CD4-positive, alpha-beta T cell treated with Interleukin-15 for 4 hours (primary cell): Measurements from ENCODE around the gene POLR3H.

Source experiments
- DNase-seq: peaks from one replicate; pipeline ENCODE4 v3.0.0-alpha.2; 2020; ENCODE audit warnings: low spot score

The POLR3H gene

DNA sequence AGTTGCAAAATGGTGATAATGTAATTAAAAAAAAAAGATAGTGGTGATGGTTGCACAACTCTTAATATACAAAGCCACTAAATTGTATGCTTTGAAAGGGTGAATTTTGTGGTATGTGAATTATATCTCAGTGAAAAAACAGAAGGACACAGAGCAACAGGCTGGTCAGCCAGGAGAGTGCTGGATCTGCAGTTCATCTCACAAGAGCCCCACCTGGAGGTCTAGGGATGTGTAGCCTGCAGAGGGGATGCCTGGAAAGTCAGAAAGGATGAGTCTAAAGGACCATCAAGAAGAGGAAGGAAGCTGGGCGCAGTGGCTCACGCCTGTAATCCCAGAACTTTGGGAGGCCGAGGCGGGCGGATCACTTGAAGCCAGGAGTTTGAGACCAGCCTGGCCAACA lies 9.0 kb downstream of the POLR3H start:
- DNase-seq = no peak

DNA sequence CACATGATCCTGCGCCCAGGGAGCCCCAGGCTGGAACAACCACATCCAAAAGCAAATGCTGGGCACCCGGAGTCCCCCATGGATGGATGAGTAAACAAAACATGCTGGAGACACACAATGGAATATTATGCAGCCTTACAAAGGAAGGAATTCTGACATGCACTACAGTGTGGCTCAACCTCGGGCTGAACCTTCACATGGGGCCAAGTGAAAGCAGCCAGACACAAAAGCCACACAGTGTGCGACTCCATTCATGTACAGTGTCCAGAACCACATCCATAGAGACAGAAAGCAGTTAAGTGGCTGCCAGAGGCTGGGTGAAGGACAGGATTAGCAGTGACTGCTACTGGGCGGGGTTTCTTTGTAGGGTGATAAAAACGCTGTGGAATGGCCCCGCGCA lies 10.1 kb downstream of the POLR3H start:
- no peak for DNase-seq

DNA sequence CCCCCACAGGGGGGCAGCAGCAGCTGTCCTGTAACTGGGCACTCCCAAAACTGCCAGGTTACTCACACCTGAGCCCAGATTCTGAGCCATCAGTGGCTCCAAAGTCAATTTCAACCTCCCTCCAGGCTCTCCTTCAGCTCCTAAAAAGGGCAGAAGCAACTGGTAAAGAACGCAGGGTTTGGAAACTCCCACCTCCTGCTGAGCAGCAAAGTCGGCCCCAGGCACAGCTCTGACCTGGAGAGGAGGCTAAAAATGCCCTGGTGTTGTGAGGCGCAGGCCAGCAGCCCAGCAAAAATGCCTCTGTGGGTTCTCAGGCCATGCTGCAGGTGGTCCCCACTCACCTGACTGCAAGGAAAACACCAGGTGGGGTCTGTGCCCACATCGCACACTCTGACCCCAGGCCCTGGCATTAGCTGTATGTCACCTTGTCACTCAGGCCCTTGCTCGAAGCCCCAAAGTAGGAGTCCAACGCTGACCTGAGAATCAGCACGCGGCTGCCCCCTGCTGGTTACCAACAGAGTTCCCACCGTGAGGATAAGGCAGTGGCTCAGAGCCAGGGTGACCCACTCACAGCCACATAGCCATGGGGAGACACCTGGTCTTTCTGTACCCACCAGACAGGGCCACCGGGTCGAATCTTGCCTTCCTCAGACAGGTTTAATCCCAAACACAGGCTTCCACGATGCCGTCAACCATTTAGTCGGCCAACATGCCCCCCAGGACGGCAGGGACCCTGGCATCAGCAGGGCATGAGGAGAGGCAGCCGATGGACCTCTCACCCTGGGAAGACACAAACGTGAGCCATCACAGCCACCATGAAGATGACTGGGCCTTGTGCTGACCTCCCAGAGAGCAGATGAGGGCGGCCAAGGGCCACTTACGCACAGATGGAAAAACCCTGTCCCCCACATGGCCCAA lies 11.1 kb downstream of the POLR3H start:
- DNase-seq = peak; percentile 69

DNA sequence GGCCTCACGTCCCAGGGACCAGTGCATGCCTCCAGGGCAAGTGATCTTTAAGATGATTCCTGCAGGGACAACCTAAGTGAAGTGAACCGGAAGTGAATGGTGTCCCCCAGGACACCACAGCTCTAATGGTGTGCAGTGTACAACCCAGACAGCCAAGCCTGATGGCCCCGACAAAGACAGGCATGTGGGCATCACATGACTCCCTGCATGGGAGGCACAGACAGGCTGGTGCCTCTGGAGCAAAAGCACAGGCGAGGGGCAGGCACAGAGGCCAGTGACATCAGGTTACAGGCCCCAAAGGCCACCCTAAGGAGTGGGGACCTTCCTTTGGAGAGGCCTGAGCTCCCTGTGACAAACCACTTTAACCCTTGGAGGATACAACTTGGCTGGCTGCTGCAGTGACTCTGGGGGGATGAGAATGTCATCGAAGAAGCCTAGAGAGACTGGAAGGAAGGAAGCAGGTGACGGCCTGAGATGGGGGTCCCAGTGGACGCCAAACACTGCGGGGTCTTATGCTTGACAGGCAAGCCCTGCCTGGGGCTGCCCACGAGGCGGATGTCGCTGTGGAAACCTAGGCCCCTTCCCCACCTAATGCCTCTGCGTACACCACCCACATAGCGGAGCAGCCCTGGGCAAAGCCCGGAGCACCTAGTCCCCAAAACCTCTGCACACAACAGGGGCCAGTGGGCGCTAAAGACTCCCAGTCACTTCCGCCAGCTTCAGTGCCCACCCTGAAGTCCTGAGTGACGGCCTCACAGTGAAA lies 12.4 kb downstream of the POLR3H start:
- DNase-seq = no peak

DNA sequence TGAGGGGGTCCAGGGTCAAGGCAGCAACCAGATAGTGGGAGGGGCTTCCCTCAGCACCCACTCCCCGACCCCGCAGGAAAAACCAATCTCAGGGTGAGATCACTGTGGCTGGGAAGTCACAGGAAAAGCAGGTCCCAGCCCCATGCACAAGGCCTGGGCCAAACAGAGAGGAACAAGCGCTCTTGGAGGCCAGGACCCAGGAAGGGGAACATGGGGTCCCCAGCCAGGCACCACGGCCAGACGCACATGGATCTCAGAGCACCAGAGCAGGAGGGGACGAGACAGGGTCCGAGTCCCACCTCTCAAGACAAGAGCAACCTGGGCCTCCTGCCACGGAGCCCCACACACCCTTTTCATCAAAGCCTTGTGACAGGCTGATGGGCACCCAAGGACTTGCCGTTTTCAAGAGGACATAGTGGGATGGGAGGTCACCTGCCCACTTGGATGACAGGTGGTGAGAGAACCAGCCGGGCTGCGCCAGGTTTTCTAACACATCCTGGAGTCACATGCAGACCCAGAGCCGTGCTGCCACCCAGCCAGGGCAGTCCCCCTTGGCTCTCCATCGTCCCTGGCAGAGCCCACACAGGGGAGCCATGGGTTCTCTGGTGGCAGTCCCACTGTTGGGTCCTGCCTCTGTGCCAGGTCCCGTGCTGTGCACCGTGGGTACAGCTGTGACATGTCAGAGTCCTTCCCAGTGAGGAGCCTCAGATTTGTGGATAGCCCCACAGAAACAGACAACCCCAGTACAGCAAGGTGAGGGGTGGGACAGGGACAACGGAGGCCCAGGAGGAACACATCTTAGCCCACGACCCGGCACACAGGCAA lies 13.2 kb downstream of the POLR3H start:
- DNase-seq = no peak

DNA sequence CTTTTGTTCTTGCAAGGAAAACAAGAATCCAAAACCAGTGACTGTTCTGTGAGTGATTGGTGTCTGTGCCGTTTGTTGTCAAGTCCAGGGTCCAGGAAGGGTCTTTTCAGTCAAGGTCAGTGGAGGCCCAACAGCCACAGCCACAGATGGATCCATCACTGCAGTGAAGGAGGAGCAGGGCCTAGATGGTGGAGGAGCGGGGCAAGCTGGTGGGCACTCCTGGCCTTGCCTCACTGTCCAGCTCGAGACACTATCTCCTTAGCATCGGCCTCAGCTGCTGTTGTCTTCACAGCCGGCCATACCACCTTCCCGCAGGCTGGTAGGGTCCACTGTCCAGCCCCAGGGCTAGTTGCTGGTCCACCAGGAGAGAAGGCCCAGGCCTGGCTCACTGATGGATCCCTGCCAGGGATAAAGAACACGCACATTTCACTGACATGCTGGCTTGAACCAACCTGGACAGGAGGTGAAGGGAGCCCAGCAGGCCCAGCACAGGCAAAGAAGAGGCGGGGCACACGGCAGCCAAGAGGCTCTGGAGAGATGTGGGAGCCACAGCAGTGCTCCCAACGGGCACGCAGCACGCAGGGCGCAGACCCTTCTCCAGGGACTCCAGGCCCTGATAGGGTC lies 15.2 kb downstream of the POLR3H start:
- DNase-seq = no peak

DNA sequence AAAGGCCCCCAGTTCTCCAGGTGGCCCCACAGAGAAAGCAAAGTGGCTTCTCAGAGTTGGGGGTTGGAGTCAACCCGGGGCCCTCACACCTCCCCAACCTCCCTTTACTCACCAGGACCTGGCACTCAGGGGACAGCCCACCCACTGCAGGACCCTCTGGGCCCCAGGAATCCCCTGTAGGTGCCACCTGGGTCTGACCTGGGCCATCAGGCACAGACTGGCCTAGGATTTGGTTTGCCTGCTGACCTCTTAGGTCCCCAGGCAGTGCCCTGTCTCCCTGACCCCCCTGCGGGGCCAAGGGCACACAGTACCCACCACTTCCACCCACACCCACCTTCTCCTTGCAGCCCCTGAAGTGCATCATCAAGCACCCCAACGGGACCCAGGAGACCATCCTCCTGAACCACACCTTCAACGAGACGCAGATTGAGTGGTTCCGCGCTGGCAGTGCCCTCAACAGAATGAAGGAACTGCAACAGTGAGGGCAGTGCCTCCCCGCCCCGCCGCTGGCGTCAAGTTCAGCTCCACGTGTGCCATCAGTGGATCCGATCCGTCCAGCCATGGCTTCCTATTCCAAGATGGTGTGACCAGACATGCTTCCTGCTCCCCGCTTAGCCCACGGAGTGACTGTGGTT lies 16.0 kb downstream of the POLR3H start:
- no peak for DNase-seq

DNA sequence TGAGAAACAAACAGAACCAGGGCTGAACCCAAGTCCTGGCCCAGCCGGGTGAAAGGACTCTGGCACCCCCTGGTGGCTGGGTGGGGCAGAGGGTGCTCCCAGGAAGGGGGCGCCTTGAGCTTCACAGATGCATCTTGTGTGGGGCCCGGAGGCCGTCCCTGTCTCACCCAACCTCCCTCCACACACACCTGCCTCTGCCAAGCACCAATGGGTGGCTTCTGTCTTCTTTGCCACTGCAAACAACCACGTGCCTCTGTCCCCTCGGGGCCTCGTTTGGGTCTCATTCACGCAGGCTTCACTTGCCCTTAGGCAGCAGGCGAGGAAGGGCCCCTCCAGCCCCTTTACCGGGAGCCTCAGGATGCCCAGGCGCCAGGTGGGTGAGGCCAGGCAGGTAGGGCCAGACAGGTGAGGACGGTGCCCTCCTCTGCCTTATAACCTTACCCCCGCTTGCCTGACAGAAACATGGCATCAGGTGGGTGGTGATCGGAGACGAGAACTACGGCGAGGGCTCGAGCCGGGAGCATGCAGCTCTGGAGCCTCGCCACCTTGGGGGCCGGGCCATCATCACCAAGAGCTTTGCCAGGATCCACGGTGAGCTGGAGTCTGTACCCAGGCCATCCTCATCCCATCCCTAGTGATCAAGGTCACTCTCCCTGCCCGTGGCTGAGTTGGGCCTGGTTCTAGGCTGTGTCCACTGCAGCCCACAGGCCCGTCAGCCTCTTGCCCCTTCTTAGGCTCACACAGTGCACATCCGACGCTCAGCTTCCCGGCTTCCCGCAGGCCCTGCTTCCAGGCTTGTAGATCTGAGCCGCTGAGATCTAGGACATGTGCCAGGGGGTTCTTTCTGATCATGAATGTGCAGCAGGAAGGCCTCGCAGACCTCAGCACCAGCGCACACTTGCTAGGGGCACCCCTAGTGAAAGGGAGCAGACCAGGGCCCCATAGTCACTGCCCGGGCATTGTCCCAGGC lies 17.2 kb downstream of the POLR3H start:
- peak; percentile 64 for DNase-seq

DNA sequence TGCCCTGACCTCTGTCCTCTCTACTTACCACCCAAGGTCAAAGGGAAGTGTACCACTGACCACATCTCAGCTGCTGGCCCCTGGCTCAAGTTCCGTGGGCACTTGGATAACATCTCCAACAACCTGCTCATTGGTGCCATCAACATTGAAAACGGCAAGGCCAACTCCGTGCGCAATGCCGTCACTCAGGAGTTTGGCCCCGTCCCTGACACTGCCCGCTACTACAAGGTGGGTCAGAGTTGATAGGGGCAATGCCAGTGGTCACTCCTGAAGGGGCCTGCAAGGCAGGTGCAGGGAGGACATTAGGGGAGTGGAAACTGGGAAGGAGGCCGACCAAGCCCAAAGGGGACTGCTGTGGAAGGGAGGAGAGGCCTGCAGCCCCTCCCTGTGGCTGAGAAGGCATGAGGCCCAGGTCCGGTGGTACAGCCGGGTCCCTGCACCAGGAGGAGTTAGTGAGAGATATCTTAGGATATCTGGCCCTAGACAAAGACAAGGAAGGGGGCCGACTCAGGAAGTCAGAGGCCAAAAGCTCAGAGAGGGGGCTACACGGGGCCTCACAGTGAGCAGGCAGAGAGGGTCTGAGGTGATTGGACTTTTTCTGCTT lies 17.9 kb downstream of the POLR3H start:
- no peak for DNase-seq

DNA sequence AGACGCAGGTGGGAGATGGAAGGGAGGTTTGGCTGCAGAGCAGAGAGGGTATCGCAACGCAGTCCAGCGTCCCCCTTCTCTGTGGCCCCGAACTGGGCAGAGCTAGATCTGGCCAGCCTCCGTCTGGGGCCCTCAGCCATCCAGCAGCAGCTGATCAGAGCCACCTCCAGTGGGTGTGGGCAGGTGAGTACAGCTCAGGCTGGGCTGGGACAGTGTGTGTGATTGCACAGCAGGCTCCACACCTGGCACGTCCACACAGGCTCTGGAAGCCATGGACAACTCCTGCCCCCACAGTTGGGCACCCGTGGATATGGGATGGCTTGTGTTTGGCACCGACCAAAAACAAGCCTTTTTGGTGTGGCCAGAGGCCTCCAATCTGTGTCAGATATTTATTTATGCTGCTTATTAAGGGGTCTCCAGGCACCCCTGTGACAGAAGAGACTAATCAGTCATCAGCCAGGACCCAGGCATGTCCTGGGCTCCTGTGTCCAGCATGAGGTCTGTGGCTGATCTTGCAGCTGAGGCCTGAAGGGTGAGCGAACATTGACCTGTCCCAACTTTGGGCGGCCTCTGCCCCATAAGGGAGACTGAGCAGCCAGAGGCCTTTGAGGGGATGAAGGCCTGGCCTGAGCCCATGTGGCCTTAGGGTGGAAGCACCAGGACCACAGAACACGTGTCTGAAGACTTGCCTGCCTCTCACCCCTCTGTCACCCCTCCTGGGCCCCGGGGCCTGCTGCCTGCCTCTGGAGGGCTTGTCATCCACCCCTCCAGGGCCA lies 18.6 kb downstream of the POLR3H start:
- DNase-seq = no peak

DNA sequence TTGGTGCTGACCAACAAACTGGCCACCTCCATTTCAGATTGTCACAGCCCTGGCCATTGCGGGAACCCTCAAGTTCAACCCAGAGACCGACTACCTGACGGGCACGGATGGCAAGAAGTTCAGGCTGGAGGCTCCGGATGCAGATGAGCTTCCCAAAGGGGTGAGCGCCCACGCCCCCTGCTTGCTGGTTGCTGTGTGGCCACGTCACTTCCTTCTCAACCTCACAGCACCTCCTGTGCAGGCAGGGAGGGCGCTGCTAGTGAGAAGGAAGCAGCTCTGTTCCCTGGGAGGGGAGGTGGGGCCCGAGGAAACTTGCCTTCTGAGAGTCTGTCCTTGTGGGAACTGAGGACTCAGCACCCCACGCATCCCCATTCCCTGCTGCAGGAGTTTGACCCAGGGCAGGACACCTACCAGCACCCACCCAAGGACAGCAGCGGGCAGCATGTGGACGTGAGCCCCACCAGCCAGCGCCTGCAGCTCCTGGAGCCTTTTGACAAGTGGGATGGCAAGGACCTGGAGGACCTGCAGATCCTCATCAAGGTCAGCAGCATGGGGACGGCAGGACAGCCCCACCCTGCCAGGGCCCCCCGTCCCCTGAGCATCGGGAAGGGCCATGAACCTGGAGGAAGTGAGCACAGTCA lies 19.3 kb downstream of the POLR3H start:
- peak; percentile 50 for DNase-seq

DNA sequence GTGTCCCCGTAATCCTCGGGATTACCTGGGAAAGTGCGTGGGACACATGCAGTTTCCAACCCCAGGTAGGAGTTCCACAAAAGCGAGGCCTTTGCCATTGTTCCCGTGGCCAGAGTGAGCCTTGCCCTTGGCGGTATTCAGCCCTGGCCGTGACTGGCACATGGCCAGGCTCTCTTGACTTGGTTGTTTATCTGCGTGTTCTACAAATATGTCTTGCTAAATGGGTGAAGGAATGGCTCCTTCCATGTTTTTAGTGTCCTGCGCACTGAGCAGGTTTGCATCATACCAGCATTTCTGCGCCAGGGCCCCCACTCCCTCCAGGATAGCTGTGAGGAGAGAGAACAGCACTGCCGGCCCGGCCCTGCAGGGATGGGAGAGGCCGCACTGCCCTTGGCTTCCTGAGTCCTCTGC lies 20.0 kb downstream of the POLR3H start:
- DNase-seq = no peak

DNA sequence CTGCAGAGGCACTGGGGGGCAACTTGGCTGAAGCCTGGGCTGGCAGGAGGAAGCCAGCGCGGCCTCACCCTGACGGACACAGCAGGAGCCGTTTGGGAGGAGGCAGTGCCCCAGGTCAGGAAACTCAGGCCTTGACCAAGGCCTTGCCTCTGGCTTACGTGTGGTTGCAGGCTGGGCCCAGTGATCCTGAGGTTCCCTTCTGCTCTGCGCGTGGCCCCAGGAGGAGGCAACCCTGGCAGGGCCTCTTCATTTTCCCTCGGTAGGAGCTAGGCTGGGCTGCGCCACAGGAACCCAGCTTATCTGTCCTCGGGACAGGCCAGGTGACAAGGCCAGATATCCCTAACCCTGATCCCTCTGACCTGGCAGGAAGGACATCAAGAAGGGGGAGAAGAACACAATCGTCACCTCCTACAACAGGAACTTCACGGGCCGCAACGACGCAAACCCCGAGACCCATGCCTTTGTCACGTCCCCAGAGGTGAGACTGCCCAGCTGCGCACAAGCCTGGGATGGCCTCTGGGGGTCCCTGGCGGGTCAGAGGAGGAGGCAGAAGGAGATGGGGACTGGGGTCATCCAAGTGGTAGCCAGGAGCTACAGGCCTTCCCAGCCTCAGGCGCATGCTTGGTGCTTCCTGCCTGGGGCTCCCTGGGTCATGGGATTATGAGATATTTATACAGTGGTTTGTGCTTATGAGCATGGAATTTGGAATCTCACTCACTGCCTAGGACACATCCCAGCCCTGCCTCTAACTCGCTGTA lies 20.6 kb downstream of the POLR3H start:
- DNase-seq = no peak

DNA sequence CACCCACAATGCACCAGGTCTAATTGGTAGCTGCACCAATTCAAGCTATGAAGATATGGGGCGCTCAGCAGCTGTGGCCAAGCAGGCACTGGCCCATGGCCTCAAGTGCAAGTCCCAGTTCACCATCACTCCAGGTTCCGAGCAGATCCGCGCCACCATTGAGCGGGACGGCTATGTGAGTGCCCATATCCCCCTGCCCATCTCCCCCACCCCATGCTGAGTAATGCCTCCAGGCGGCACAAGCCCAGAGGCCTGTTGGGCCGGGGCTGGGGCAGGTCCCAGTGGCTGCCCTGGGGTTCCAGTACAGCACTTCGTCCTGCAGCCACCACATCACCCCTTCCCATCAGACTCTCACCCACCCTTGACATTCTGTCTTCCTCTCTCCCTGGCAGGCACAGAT lies 21.5 kb downstream of the POLR3H start:
- DNase-seq = no peak

DNA sequence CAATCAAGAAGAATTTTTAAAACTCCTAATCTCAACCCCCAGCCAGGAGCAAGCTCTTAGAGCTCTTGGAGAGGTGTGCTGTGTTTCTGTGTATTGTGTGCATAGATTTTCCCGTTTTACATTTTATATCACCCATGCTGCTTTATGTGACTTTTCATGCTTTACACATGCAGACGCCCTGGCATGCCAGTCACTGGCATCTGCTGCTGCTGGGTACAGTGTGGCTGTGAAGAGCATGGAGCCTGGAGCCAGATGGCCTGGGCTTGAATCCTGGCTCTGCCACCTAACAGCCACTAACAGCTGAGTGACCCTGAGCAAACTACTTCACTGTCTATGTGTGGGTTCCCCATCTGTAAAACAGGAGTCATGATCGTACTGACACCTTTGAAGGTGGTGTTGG lies 23.1 kb downstream of the POLR3H start:
- no peak for DNase-seq

DNA sequence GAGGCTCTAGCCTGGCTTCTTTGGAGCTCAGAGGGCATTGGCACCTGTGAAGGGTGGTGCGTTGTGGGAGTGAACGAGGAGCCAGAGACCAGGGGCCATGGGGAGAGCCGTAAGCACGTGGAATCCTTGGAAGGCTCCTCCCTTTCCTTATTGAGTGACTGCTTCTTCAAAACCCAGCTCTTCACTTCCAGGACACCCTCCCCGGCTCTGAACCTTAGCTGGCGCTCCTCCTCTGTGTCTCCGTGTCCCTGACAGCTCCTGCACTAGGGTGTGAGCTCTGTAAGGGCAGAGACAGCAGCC lies 26.3 kb downstream of the POLR3H start:
- DNase-seq = no peak

DNA sequence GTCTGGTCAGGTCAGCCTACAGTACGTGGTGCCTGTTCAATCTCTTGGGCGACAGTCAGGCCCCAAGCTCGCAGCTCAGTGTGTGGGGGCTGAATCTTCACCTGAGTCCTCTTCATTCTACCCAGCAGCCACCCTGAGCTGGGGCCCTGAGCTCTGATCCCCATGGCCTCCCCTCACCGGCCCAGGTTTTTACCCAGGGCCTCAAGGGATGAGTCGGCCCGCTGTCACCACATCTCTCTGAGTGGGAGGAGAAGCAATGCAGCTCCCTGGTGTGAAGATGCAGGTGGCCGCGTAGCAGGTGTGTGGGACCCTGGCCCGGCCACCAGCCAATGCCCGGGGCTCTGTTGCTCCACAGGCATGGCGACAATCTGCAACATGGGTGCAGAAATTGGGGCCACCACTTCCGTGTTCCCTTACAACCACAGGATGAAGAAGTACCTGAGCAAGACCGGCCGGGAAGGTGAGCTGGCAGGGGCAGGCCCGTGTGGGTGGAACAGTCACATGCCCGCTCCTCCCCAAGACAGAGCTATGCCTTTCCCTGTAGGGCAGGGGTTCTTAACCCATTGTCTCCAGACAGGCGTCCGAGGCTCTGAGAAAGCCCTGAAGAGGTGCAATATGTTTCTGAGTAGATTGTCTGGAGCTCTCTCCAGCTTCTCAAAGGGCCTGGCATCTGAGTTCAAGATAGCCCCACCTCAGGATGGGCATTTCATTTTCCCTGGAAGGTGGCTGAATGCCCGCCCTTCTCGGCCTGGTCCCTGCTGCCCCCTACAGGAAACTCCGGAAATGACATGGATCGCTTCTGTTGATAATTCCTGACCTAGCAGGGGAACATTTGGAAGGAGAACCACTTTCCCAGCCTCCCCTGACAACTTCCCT lies 26.9 kb downstream of the POLR3H start:
- DNase-seq = peak; percentile 32
